ENCODE measurements around the gene FOXJ3.
A peak's percentile ranks its signal among the peaks of the same experiment; 100 is the strongest.

FOXJ3 gene

DNA sequence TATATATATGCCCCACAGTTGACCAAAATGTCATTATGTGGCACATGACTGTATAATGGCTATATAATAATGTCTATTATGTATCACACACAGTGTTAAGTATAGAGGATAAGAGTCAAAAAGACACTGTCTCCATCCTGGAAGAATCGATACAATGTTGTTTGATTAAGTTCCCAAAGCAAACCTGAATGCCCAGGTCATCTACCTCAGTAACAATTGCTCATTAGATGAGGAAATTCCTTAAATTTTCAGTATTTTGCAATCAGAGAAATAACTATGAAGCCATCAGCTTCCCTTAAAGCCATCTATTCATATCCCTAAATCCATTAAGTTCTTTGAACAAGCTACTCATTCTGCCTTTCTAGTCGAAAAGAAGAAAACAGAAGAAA lies 10.0 kb downstream of the FOXJ3 start:
- no peak for TF ChIP-seq CTCF (IDR thresholded peaks at IDR 0.05; ENCODE audit: control insufficient read depth, extremely low read depth, insufficient read depth)
- DNase-seq (ENCODE audit: low read depth): no peak
- no peak overlapping the region for H3K4me3 ChIP-seq (ENCODE audit: low read depth, low read length)

DNA sequence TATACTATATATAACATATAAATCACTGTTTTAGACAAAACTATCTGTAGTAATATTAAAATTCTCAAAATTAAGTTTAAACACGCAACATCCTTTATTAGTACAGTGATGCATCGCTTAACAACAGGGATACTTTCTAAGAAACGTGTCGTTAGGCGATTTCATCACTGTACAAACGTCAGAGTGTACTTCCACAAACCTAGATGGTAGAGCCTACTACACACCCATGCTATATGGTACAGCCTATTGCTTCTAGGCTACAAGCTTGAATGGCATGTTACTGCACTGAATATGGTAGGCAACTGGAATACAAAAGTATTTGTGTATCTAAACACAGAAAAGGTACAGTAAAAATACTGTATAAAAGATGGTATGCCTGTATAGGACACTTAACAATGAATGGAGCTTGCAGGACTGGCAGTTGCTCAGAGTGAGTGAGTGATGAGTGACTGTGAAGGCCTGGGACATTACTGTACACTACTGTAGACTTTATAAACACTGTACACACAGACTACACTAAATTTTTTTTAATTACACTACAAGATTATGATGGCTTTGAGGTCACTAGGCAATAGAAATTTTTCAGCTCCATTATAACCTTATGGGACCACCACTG lies 10.5 kb downstream of the FOXJ3 start:
- DNase-seq (ENCODE audit: low read depth): no peak
- TF ChIP-seq CTCF (IDR thresholded peaks at IDR 0.05; ENCODE audit: control insufficient read depth, extremely low read depth, insufficient read depth): no peak
- H3K4me3 ChIP-seq (ENCODE audit: low read depth, low read length): no peak overlapping the region

GRCh38 chr1:42323551-42323950 lies 11.5 kb downstream of the FOXJ3 start:
- no peak overlapping the region for H3K4me3 ChIP-seq (ENCODE audit: low read depth, low read length)
- TF ChIP-seq CTCF (IDR thresholded peaks at IDR 0.05; ENCODE audit: control insufficient read depth, extremely low read depth, insufficient read depth): no peak
- DNase-seq (ENCODE audit: low read depth): no peak

DNA sequence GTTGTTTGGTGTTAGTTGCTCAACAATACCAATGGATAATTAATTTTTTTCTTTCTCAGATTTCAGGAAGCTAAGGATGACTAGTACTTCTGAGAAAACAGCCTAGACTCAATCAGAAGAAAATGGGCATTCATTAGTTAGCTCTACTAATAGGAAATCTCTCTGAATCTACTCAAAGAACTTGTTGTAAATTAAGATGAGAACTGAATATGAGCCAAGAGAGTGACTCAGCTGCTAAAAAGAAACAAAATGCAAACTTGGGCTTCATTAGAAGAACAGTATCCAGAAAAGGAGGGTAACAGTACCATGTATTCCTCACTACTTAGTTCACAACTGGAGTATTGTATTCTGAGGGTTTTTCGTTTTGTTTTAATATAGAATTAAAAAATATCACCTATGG lies 12.5 kb downstream of the FOXJ3 start:
- no peak for TF ChIP-seq CTCF (IDR thresholded peaks at IDR 0.05; ENCODE audit: control insufficient read depth, extremely low read depth, insufficient read depth)
- DNase-seq (ENCODE audit: low read depth): no peak
- no peak overlapping the region for H3K4me3 ChIP-seq (ENCODE audit: low read depth, low read length)

DNA sequence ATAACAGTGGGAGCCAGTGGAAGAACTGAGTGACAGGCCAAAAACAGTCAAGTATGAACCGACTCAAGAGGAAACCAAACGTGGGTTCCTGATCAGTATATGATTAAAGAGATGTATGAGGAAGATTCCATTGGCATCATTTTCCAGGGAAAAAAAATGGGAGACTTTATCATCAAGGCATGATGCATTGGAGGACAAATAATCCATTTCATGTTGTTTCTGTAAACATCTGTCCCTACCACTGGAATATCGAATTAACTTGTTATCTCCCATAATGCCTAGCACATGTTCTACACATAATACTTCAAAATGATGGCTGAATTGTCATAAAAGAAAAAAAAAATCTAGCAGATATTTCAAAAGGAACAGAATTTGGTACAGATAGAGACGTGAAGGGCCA lies 13.3 kb downstream of the FOXJ3 start:
- no peak for TF ChIP-seq CTCF (IDR thresholded peaks at IDR 0.05; ENCODE audit: control insufficient read depth, extremely low read depth, insufficient read depth)
- no peak overlapping the region for H3K4me3 ChIP-seq (ENCODE audit: low read depth, low read length)
- no peak for DNase-seq (ENCODE audit: low read depth)

DNA sequence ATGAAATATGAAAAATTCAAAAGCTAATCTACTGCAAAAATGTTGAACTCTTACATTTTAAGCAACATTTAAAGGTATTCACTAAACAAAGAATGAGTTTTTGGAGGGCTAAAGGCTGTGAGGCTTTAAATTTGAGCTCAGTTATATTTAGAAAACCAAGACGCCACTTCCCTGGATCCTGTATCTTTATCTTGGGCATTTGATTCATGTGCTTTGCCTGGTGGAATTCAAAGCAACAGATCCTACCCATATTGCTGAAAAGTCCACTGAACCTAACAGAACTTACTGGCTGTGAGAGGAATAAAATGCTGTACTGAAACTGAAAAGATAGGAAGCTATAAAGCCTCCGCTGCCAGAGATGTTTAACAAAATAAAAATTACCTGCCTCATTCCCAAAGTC lies 14.3 kb downstream of the FOXJ3 start:
- no peak for TF ChIP-seq CTCF (IDR thresholded peaks at IDR 0.05; ENCODE audit: control insufficient read depth, extremely low read depth, insufficient read depth)
- no peak for DNase-seq (ENCODE audit: low read depth)
- 0 out of 2 replicates have a peak overlapping the region, but pooled peaks have one; percentile 4 for H3K4me3 ChIP-seq (ENCODE audit: low read depth, low read length)

DNA sequence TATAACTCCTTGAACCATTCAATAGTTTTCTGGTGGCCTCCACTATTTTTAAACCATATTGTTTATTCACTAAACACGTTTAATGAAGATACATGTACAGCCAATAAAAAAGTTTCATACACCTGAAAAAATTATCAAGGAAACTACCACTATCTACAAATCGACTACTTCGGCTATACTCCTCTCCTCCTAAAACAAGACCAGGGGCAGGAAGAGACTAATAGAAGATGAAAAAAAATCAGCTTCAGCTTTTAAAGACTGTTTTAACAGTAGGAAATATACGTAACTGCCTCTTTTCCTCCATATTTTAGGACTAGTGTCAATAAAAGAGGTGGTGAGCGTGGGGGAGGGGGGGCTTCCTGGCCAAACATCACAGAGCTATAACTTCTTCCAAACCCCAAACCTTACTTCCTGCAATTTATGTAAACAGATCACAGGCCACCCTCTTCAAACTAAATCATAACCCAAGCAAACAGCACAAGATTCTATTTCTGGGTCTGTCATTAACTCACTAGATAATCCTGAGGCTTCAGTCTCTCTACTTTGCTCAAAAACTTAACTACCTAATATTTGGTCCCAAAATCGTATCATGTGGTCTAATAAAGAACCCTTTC lies 15.1 kb downstream of the FOXJ3 start:
- TF ChIP-seq CTCF (IDR thresholded peaks at IDR 0.05; ENCODE audit: control insufficient read depth, extremely low read depth, insufficient read depth): no peak
- DNase-seq (ENCODE audit: low read depth): no peak
- peak overlapping the region; percentile 28 for H3K4me3 ChIP-seq (ENCODE audit: low read depth, low read length)
